Spleen (tissue), 7 donors: Measurements from ENCODE around the gene PRKG1.

Experiments used
- POLR2AphosphoS5 ChIP-seq, 3 donors: sonication (generic); formaldehyde crosslinking; IDR thresholded peaks; one replicate each; pipeline ENCODE4 v1.5.1; 2017; ENCODE audit warnings: antibody characterized with exemption in 3 of 3
- TF ChIP-seq, protein P1 (sequence below), 11 experiments: fragments of 200-600 bp in 7 of 11; fragments of 450-650 bp in 4 of 11; sonication (generic) in 4 of 11; IDR thresholded peaks in 8 of 11; conservative IDR thresholded peaks in 3 of 11; 1 replicate in 7 of 11; 2 replicates in 4 of 11; pipeline versions ENCODE4 v1.4.0 to v1.8.0; 2016 to 2021; ENCODE audit warnings: antibody characterized with exemption in 11 of 11, inconsistent platforms in 4 of 11, mild to moderate bottlenecking in 1 of 11
- donor health status: DM: no; HTN: no; CAD: no; lungs with moderate emphysema.
- donor health status: DM: no; HTN: no; CAD: no.
- donor health status: DM: no; HTN: no; CAD: no.

DNA sequence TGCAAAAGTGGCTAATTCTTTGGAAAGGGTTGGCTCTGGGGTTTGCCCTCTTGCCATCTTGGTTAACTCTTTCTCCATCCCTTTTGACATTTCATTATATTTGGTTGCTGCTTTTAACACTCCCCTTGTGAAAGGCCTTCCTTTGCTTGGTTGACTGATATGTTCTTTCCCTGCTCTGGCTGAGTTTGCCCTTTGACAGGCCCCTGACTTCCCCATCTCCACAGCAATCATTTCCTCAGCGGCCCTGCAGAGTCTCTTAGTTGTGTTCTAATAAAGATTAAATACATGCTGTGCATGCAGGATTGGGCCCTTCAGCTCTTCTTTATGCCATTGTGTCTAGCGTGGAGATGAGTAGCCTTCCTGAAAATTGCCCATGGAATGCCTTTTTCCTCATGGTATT lies 709.7 kb downstream of the PRKG1 start:
- TF ChIP-seq, protein P1, sequence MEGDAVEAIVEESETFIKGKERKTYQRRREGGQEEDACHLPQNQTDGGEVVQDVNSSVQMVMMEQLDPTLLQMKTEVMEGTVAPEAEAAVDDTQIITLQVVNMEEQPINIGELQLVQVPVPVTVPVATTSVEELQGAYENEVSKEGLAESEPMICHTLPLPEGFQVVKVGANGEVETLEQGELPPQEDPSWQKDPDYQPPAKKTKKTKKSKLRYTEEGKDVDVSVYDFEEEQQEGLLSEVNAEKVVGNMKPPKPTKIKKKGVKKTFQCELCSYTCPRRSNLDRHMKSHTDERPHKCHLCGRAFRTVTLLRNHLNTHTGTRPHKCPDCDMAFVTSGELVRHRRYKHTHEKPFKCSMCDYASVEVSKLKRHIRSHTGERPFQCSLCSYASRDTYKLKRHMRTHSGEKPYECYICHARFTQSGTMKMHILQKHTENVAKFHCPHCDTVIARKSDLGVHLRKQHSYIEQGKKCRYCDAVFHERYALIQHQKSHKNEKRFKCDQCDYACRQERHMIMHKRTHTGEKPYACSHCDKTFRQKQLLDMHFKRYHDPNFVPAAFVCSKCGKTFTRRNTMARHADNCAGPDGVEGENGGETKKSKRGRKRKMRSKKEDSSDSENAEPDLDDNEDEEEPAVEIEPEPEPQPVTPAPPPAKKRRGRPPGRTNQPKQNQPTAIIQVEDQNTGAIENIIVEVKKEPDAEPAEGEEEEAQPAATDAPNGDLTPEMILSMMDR (IDR thresholded peaks at IDR 0.05 in 8 of 11, conservative IDR thresholded peaks at IDR 0.05 in 3 of 11), result no peak
- no peak for TF ChIP-seq POLR2AphosphoS5 (IDR thresholded peaks at IDR 0.05)
